Measurements from ENCODE around the gene TMBIM1. TPM values are rescaled to one million over a fixed set of nuclear protein-coding genes. Genes with fewer than 3 reads are reported as not detected.

TMBIM1 gene
- polyA plus RNA-seq, 1 experiment, result 206 TPM

DNA sequence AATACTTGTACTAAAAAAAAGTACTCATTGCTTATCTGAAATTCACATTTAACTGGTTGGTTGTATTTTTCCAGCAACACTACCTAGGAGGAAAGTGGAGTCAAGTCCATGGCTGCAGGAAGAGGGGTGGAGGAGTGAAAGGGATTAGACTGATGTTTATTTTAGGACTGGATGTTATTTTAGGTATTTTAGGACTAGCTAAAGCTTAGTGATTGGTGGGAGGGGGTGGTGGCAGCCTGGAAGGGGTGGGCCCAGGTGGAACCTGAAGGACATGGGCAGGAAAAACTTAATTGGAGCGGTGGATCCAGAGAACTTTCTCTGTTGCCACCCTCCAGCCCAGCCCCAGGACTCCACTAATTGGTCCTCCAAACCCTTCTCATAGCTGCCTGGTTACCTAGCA lies 3.9 kb upstream of the TMBIM1 start:
- TF ChIP-seq CTCF (IDR thresholded peaks at IDR 0.05; ENCODE audit: insufficient read depth, low read depth, low read length), result no peak
- ChIA-PET POLR2A (no interaction called here), CTCF (interaction anchor here (1.1 to 17.8 kb wide), 4 partner anchors 9 to 100 kb away, joined by 3 to 244 read pairs (median 18); partner anchors contain the start of gene CATIP)
- no peak for DNase-seq (ENCODE audit: low read depth)
- H3K27me3 ChIP-seq (ENCODE audit: control insufficient read depth, insufficient read depth, low read length), result no peaks in the 10 kb centered on the region
- H3K4me3 ChIP-seq (ENCODE audit: low read depth, low read length), result no peak overlapping the region
- no peaks in the 10 kb centered on the region; the same call in 1 of the 2 replicates for H3K36me3 ChIP-seq (ENCODE audit: control insufficient read depth, insufficient read depth, low read length)

DNA sequence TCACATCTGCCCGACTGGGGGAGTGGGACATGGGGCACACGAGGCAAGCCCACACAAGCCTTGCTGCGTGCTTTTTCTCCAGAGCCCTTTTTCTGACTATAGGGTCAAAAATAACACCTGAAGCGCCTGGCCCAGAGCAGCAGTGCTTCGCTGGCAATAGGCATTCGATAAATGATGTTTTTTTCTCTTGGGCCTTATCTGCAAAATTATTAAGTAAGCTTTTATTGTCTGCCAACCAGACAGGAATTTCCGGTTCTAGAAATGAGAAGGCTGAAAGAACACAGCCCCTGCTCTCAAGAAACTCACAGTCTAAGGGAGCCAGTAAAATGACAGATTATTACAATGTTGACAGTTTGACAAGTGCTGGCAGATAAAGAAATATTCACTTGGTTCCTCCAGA lies 2.7 kb upstream of the TMBIM1 start:
- POLR2A ChIA-PET, result no interaction called here
- no peak for DNase-seq (ENCODE audit: low read depth)

GRCh38 chr2:218294430-218295022 lies 2.2 kb upstream of the TMBIM1 start:
- ChIA-PET POLR2A (no interaction called here), CTCF (interaction anchor here (4.9 to 17.8 kb wide), 2 partner anchors 63 to 102 kb away, joined by 21 to 244 read pairs; partner anchors contain the start of gene CATIP)
- no peak for TF ChIP-seq CTCF (IDR thresholded peaks at IDR 0.05; ENCODE audit: insufficient read depth, low read depth, low read length)
- no peaks in the 10 kb centered on the region for H3K27me3 ChIP-seq (ENCODE audit: control insufficient read depth, insufficient read depth, low read length)
- H3K4me3 ChIP-seq (ENCODE audit: low read depth, low read length), result no peak overlapping the region
- no peaks in the 10 kb centered on the region; the same call in 1 of the 2 replicates for H3K36me3 ChIP-seq (ENCODE audit: control insufficient read depth, insufficient read depth, low read length)
- no peak for DNase-seq (ENCODE audit: low read depth)

More for the DNA sequence above, 2.7 kb upstream of the TMBIM1 start:
- Histone ChIP-seq H3K4me3 (ENCODE audit: low read depth, low read length) (no peak overlapping the region), H3K27me3 (ENCODE audit: control insufficient read depth, insufficient read depth, low read length) (no peaks in the 10 kb centered on the region), H3K36me3 (ENCODE audit: control insufficient read depth, insufficient read depth, low read length) (no peaks in the 10 kb centered on the region; the same call in 1 of the 2 replicates)
- no peak for TF ChIP-seq CTCF (IDR thresholded peaks at IDR 0.05; ENCODE audit: insufficient read depth, low read depth, low read length)
- CTCF ChIA-PET, result interaction anchor here (2.0 to 17.8 kb wide), 3 partner anchors 23 to 101 kb away, joined by 15 to 244 read pairs (median 21); partner anchors contain the start of gene CATIP

- no peak overlapping the region for H3K4me3 ChIP-seq (ENCODE audit: low read depth, low read length)
Observed at GRCh38 chr2:218293715-218294429, 1.6 kb upstream of the TMBIM1 start.

More at GRCh38 chr2:218293715-218294429, 1.6 kb upstream of the TMBIM1 start:
- ChIA-PET POLR2A (interaction anchor here (0.6 kb wide), 1 partner anchor 114 kb away, joined by 15 read pairs; no protein-coding TSS in a partner anchor), CTCF (interaction anchor here (1.0 to 17.8 kb wide), 3 partner anchors 10 to 63 kb away, joined by 4 to 244 read pairs (median 4); partner anchors contain the start of gene CATIP)
- DNase-seq (ENCODE audit: low read depth), result no peak
- no peaks in the 10 kb centered on the region; the same call in 1 of the 2 replicates for H3K36me3 ChIP-seq (ENCODE audit: control insufficient read depth, insufficient read depth, low read length)
- no peaks in the 10 kb centered on the region for H3K27me3 ChIP-seq (ENCODE audit: control insufficient read depth, insufficient read depth, low read length)
- TF ChIP-seq CTCF (IDR thresholded peaks at IDR 0.05; ENCODE audit: insufficient read depth, low read depth, low read length), result no peak
